Effector memory CD4-positive, alpha-beta T cell (primary cell): ENCODE measurements around the gene MAB21L4.

Experiments used
- DNase-seq, 3 donors: peaks; one replicate each; pipeline ENCODE4 v3.0.0-alpha.2; 2020
- H3K27ac ChIP-seq: 2 replicates; pipeline ENCODE4 v1.7.0; 2013; ENCODE audit warnings: mild to moderate bottlenecking, low read length, moderate library complexity; ENCODE audit not compliant: insufficient read depth, poor library complexity, severe bottlenecking
- H3K27me3 ChIP-seq: replicated peaks from 2 replicates; pipeline ENCODE4 v1.7.0; 2013; ENCODE audit warnings: mild to moderate bottlenecking, low read length; ENCODE audit not compliant: insufficient read depth, control insufficient read depth, poor library complexity, severe bottlenecking
- H3K36me3 ChIP-seq: 2 replicates; pipeline ENCODE4 v1.7.0; 2013; ENCODE audit warnings: mild to moderate bottlenecking, low read length, moderate library complexity; ENCODE audit not compliant: control insufficient read depth, insufficient read depth
- H3K4me1 ChIP-seq: 2 replicates; pipeline ENCODE4 v1.7.0; 2013; ENCODE audit warnings: low read length, mild to moderate bottlenecking; ENCODE audit not compliant: control insufficient read depth, insufficient read depth, poor library complexity, severe bottlenecking
- H3K4me3 ChIP-seq: 2 replicates; pipeline ENCODE4 v1.7.0; 2013; ENCODE audit warnings: low read length, low read depth, mild to moderate bottlenecking; ENCODE audit not compliant: insufficient read depth, poor library complexity, severe bottlenecking
- H3K9me3 ChIP-seq: 2 replicates; pipeline ENCODE4 v1.7.0; 2013; ENCODE audit warnings: mild to moderate bottlenecking, low read length, moderate library complexity; ENCODE audit not compliant: control insufficient read depth
- total RNA-seq, 3 donors: gene quantifications; one replicate each; lab custom pipeline; 2026; lab: John Stamatoyannopoulos, UW

Gene MAB21L4
- total RNA-seq: 0 reads per million in 3 donors

GRCh38 chr2:240895656-240896388 lies at the start of gene MAB21L4:
MAB21L4 (minus strand) TSS chr2:240896156; CDS start chr2:240895997, 159 bp downstream.
- no peak for DNase-seq
- Histone ChIP-seq H3K4me3 (no peak within 1 kb of the TSS), H3K9me3 (no peaks in the 10 kb centered on the region), H3K36me3 (no peaks in the 10 kb centered on the region), H3K27me3 (no peaks in the 10 kb centered on the region), H3K27ac (no peak within 1 kb of the TSS), H3K4me1 (no peaks in the 10 kb centered on the region)

DNA sequence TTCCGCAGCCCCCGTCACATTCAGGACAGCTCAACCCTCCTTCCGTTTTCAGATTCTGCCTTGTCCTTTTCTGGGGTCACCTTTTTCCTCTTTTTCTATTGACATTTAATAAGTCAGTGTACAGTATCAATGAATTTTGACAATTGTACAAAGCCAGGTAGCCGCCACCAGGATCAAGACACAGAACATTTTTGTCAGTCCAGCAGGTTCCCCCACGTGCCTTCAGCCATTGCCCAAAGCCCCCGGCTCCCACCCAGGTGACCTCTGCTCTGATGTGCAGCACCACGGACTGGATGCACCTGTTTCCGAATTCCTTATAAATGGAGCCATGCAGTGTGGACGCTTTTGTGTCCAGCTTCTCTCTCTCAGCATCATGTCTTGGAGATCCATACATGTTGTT lies 40.1 kb upstream of the MAB21L4 start:
- no peak overlapping the region for H3K4me3 ChIP-seq
- H3K36me3 ChIP-seq: no peaks in the 10 kb centered on the region
- H3K4me1 ChIP-seq: no peaks in the 10 kb centered on the region
- no peaks in the 10 kb centered on the region for H3K9me3 ChIP-seq
- no peak overlapping the region for H3K27ac ChIP-seq
- no peak for DNase-seq
- no peaks in the 10 kb centered on the region for H3K27me3 ChIP-seq

- Histone ChIP-seq H3K27ac (no peak overlapping the region), H3K4me1 (no peaks in the 10 kb centered on the region), H3K4me3 (no peak overlapping the region), H3K27me3 (no peaks in the 10 kb centered on the region), H3K9me3 (no peaks in the 10 kb centered on the region), H3K36me3 (no peaks in the 10 kb centered on the region)
- no peak for DNase-seq
Measured at GRCh38 chr2:240935103-240935876, 39.3 kb upstream of the MAB21L4 start.

- no peak overlapping the region for H3K4me3 ChIP-seq
- no peak for DNase-seq
- no peaks in the 10 kb centered on the region for H3K27me3 ChIP-seq
- no peaks in the 10 kb centered on the region for H3K9me3 ChIP-seq
- no peak overlapping the region for H3K27ac ChIP-seq
- no peaks in the 10 kb centered on the region for H3K36me3 ChIP-seq
- H3K4me1 ChIP-seq: no peaks in the 10 kb centered on the region
Measured at GRCh38 chr2:240934701-240935102, 38.7 kb upstream of the MAB21L4 start.

DNA sequence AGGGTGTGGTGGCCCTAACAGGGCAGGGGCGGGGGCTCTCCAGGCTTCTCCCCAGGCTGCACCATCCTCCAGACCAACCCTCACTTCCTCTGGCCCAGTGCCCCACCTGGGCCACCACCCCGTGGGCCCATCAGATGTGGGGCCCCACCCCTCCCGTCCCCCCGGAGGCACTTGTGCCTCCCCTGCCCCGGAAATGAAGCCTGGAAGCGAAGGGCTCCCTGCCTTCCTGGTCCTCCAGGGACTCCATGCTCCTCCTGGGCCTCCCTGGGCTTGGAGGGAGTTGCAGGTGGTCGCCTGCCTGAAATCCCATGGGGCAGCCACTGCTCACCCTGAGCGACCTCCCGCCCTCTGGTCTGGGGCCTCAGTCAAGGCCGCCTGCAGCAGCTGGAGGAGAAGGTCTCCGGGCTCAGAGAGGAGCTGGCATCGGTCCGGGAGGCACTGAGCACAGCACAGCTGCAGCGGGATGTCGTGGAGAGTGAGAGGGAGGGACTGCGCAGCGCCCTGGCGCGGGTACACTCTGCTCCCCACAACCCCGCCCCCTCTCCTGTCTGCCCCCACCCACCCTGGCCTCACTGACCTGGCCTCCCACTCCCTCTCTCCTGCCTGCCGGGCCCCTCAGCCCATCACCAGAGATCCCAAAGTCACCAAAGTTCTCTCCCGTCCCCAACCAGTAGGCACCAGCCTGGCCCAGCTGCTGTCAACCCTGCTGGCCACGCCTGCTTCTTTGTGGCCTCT lies 38.2 kb upstream of the MAB21L4 start:
- H3K27me3 ChIP-seq: no peaks in the 10 kb centered on the region
- H3K36me3 ChIP-seq: no peaks in the 10 kb centered on the region

GRCh38 chr2:240933048-240933965 lies 37.4 kb upstream of the MAB21L4 start:
- no peak for DNase-seq
- Histone ChIP-seq H3K27ac (no peak overlapping the region), H3K9me3 (no peaks in the 10 kb centered on the region), H3K4me1 (no peaks in the 10 kb centered on the region), H3K27me3 (no peaks in the 10 kb centered on the region), H3K4me3 (no peak overlapping the region), H3K36me3 (no peaks in the 10 kb centered on the region)

More for the DNA sequence above, 38.2 kb upstream of the MAB21L4 start:
- Histone ChIP-seq H3K4me3 (no peak overlapping the region), H3K9me3 (no peaks in the 10 kb centered on the region), H3K4me1 (no peaks in the 10 kb centered on the region), H3K27ac (no peak overlapping the region)
- no peak for DNase-seq

DNA sequence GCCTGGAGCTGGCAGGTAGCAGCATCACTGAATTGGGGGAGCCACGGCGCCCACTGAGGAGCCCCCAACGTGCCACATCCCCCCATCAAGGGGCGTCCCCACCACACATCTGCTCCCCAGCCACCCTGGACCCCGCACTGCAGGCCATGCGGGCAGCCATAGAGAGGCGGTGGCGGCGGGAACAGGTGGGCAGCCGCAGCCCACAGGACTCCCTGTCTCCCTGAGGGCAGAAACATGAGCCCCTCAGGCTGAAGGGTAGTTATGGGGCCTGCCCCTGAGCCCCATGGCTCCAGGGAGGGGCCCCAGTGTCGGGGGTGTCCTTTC lies 36.7 kb upstream of the MAB21L4 start:
- H3K9me3 ChIP-seq: no peaks in the 10 kb centered on the region
- DNase-seq: no peak
- no peaks in the 10 kb centered on the region for H3K27me3 ChIP-seq

DNA sequence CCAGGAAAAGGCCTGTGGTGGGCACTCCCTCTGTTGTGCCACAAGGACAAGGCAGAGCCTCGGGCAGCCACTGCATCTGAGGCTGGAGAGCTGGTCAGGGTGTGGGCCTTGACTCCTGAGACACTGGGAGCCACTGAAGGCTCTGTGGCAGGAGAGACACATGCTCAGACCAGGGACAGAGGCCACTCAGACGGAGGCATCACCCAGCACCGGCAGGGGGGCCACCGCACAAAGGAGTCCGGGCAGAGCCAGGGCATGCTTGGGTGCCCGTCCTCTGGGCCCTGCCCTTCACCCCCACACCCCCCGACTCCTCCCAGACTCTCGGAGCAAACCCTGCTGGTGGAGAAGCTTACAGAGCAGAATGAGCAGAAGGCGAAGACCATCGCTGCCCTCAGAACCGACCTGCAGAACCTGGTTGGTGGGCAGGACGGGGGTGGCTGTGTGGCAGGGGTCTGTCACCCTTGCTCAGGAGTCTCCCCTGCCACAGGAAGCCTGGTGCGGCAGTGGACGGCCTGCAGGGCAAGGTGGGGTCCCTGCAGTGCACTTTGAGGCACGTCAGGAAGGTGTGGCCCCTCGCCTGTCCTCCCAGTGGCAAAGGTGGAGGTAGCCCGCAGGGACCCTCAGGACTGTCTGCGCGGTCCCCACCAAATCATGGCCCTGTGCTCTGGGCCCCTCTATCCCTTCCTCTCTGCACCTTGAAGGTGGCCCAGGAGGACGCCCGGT lies 36.2 kb upstream of the MAB21L4 start:
- Histone ChIP-seq H3K27ac (no peak overlapping the region), H3K27me3 (no peaks in the 10 kb centered on the region), H3K4me3 (no peak overlapping the region), H3K4me1 (no peaks in the 10 kb centered on the region), H3K9me3 (no peaks in the 10 kb centered on the region), H3K36me3 (no peaks in the 10 kb centered on the region)
- no peak for DNase-seq

More for the DNA sequence above, 36.7 kb upstream of the MAB21L4 start:
- Histone ChIP-seq H3K4me1 (no peaks in the 10 kb centered on the region), H3K4me3 (no peak overlapping the region), H3K27ac (no peak overlapping the region), H3K36me3 (no peaks in the 10 kb centered on the region)
